Endothelial cell of umbilical vein (primary cell): ENCODE measurements around the gene EHMT1.

Experiments used
- EZH2 ChIP-seq: IDR thresholded peaks from 2 replicates; pipeline ENCODE4 v1.6.1; 2012; ENCODE audit warnings: borderline replicate concordance, low read depth, mild to moderate bottlenecking, moderate library complexity, low read length, inconsistent platforms; ENCODE audit not compliant: severe bottlenecking
- POLR2A ChIP-seq: IDR thresholded peaks from 2 replicates; pipeline ENCODE4 v1.6.1; 2012; ENCODE audit warnings: low read depth, mild to moderate bottlenecking, control low read depth, low read length
- TF ChIP-seq, protein P1 (sequence below): IDR thresholded peaks from 2 replicates; pipeline ENCODE4 v1.6.1; 2011; ENCODE audit not compliant: insufficient read depth, insufficient read length
- TF ChIP-seq, protein P2 (sequence below), 2 donors: IDR thresholded peaks; 1 replicate in 1 of 2; 2 replicates in 1 of 2; pipeline ENCODE4 v1.5.1; 2011; ENCODE audit warnings: low read length in 2 of 2, mild to moderate bottlenecking in 2 of 2, moderate library complexity in 2 of 2, control low read depth in 1 of 2, inconsistent platforms in 1 of 2, low read depth in 1 of 2; ENCODE audit not compliant: insufficient read depth in 1 of 2; ENCODE audit errors: extremely low read depth in 1 of 2

DNA sequence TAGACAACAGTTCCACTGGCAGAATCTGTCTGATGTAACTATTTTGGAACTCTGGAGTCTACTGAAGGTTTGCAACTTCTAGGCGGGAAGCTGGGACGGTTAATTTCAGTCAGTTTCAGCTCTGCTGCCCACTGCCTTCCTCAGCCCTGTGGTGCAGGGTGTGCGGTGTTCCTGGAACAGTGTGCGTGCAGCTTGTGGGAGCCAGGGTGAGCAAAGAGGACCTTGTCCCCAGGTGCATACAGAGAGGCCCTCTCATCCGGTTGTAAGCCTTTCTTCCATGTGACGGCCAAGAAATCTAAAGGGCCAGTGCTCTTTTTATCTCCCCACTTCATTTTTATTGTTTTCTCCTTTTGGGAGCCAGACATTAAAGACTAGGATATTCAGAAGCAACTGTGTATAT lies 114.6 kb downstream of the EHMT1 start:
- TF ChIP-seq, protein P1, sequence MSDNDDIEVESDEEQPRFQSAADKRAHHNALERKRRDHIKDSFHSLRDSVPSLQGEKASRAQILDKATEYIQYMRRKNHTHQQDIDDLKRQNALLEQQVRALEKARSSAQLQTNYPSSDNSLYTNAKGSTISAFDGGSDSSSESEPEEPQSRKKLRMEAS: no peak
- TF ChIP-seq POLR2A: no peak
- TF ChIP-seq EZH2: no peak
- TF ChIP-seq, protein P2, sequence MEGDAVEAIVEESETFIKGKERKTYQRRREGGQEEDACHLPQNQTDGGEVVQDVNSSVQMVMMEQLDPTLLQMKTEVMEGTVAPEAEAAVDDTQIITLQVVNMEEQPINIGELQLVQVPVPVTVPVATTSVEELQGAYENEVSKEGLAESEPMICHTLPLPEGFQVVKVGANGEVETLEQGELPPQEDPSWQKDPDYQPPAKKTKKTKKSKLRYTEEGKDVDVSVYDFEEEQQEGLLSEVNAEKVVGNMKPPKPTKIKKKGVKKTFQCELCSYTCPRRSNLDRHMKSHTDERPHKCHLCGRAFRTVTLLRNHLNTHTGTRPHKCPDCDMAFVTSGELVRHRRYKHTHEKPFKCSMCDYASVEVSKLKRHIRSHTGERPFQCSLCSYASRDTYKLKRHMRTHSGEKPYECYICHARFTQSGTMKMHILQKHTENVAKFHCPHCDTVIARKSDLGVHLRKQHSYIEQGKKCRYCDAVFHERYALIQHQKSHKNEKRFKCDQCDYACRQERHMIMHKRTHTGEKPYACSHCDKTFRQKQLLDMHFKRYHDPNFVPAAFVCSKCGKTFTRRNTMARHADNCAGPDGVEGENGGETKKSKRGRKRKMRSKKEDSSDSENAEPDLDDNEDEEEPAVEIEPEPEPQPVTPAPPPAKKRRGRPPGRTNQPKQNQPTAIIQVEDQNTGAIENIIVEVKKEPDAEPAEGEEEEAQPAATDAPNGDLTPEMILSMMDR (IDR thresholded peaks at IDR 0.05; ENCODE audit: extremely low read depth in 1 of 2, insufficient read depth in 1 of 2, low read depth in 1 of 2, low read length in 2 of 2): no peak
